WTC11 (cell line): Measurements from ENCODE around the gene WDR3. TPM values are rescaled to one million over a fixed set of nuclear protein-coding genes. Genes with fewer than 3 reads are reported as not detected.
A peak's percentile ranks its signal among the peaks of the same experiment; 100 is the strongest.

Experiments used
- ATAC-seq: fragments of 200-7000 bp; cut with Tn5 transposase; 2 replicates; pipeline ENCODE4 v1.10.0; 2021; ENCODE audit warnings: mild to moderate bottlenecking, moderate library complexity
- CTCF ChIA-PET: fragments of 300-600 bp; sonication (Branson Sonifier 250); formaldehyde crosslinking; loops from one replicate; lab custom pipeline; 2021; ENCODE audit warnings: antibody characterized with exemption; lab: Charles Lee
- POLR2A ChIA-PET: fragments of 350-600 bp; sonication (Branson Sonifier 250); formaldehyde crosslinking; loops from one replicate; lab custom pipeline; 2021; ENCODE audit warnings: antibody characterized with exemption; lab: Charles Lee
- DNase-seq: peaks from one replicate; pipeline ENCODE4 v3.0.0; 2021; ENCODE audit warnings: low spot score
- H3K27ac Mint-ChIP-seq: 2 replicates; pipeline ENCODE4 v1.8.0; 2021; ENCODE audit warnings: mixed read lengths
- H3K27me3 Mint-ChIP-seq: 2 replicates; pipeline ENCODE4 v1.8.0; 2021; ENCODE audit warnings: low read depth, mild to moderate bottlenecking, moderate library complexity, mixed read lengths
- H3K36me3 Mint-ChIP-seq: 2 replicates; pipeline ENCODE4 v1.8.0; 2021; ENCODE audit warnings: mixed read lengths
- H3K4me1 Mint-ChIP-seq: 2 replicates; pipeline ENCODE4 v1.8.0; 2022; ENCODE audit warnings: mixed read lengths
- H3K4me3 Mint-ChIP-seq: 2 replicates; pipeline ENCODE4 v1.8.0; 2021; ENCODE audit warnings: mild to moderate bottlenecking, moderate library complexity, mixed read lengths
- H3K9me3 Mint-ChIP-seq: 2 replicates; pipeline ENCODE4 v1.8.0; 2021; ENCODE audit warnings: mixed read lengths
- CREB1 ChIP-seq: sonication (generic); formaldehyde crosslinking; IDR thresholded peaks from 2 replicates; pipeline ENCODE4 v1.8.0; 2023; ENCODE audit warnings: mild to moderate bottlenecking, missing genetic modification reagents
- CTCF ChIP-seq: fragments of 200-600 bp; IDR thresholded peaks from 2 replicates; pipeline ENCODE4 v1.8.0; 2022; ENCODE audit warnings: antibody characterized with exemption
- E2F4 ChIP-seq: sonication (generic); formaldehyde crosslinking; IDR thresholded peaks from 2 replicates; pipeline ENCODE4 v1.8.1; 2022; ENCODE audit warnings: low read depth, mild to moderate bottlenecking, moderate library complexity, missing genetic modification reagents, borderline replicate concordance
- ELF4 ChIP-seq: sonication (generic); formaldehyde crosslinking; IDR thresholded peaks from 2 replicates; pipeline ENCODE4 v1.8.1; 2022; ENCODE audit warnings: low read depth, mild to moderate bottlenecking, moderate library complexity, missing genetic modification reagents
- EMX1 ChIP-seq: fragments of 250-450 bp; sonication (Bioruptor Pico); IDR thresholded peaks from 2 replicates; pipeline ENCODE4 v1.8.0; 2021; ENCODE audit warnings: mild to moderate bottlenecking
- ERG ChIP-seq: fragments of 250-450 bp; sonication (Bioruptor Pico); IDR thresholded peaks from 2 replicates; pipeline ENCODE4 v1.8.0; 2021; ENCODE audit warnings: mild to moderate bottlenecking
- ETV6 ChIP-seq: sonication (generic); formaldehyde crosslinking; IDR thresholded peaks from 2 replicates; pipeline ENCODE4 v1.8.1; 2022; ENCODE audit warnings: mild to moderate bottlenecking, missing genetic modification reagents
- MLX ChIP-seq: sonication (generic); formaldehyde crosslinking; IDR thresholded peaks from 2 replicates; pipeline ENCODE4 v1.8.1; 2023; ENCODE audit warnings: mild to moderate bottlenecking, missing genetic modification reagents, moderate library complexity
- NR2C2 ChIP-seq: sonication (generic); formaldehyde crosslinking; IDR thresholded peaks from 2 replicates; pipeline ENCODE4 v1.8.0; 2022; ENCODE audit warnings: mild to moderate bottlenecking, missing genetic modification reagents
- RELA ChIP-seq: sonication (generic); formaldehyde crosslinking; IDR thresholded peaks from 2 replicates; pipeline ENCODE4 v1.8.1; 2022; ENCODE audit warnings: missing genetic modification reagents, mild to moderate bottlenecking, borderline replicate concordance
- SP1 ChIP-seq: sonication (generic); formaldehyde crosslinking; conservative IDR thresholded peaks from 2 replicates; pipeline ENCODE4 v1.8.1; 2022; ENCODE audit warnings: missing genetic modification reagents
- USF1 ChIP-seq: sonication (generic); formaldehyde crosslinking; IDR thresholded peaks from 2 replicates; pipeline ENCODE4 v1.8.0; 2022; ENCODE audit warnings: mild to moderate bottlenecking, missing genetic modification reagents
- USF2 ChIP-seq: sonication (generic); formaldehyde crosslinking; IDR thresholded peaks from 2 replicates; pipeline ENCODE4 v1.8.1; 2023; ENCODE audit warnings: mild to moderate bottlenecking, missing genetic modification reagents, moderate library complexity
- ZBTB21 ChIP-seq: sonication (generic); formaldehyde crosslinking; IDR thresholded peaks from 2 replicates; pipeline ENCODE4 v1.8.1; 2023; ENCODE audit warnings: mild to moderate bottlenecking, missing genetic modification reagents, borderline replicate concordance
- ZNF138 ChIP-seq: sonication (generic); formaldehyde crosslinking; conservative IDR thresholded peaks from 2 replicates; pipeline ENCODE4 v1.8.1; 2022; ENCODE audit warnings: mild to moderate bottlenecking, moderate library complexity, missing genetic modification reagents
- ZNF232 ChIP-seq: sonication (generic); formaldehyde crosslinking; IDR thresholded peaks from 2 replicates; pipeline ENCODE4 v1.8.0; 2022; ENCODE audit warnings: mild to moderate bottlenecking, missing genetic modification reagents
- ZNF281 ChIP-seq: sonication (generic); formaldehyde crosslinking; IDR thresholded peaks from 2 replicates; pipeline ENCODE4 v1.8.0; 2023; ENCODE audit warnings: mild to moderate bottlenecking, missing genetic modification reagents
- ZNF317 ChIP-seq: sonication (generic); formaldehyde crosslinking; IDR thresholded peaks from 2 replicates; pipeline ENCODE4 v1.8.1; 2023; ENCODE audit warnings: low read depth, mild to moderate bottlenecking, moderate library complexity, missing genetic modification reagents, borderline replicate concordance
- ZNF425 ChIP-seq: fragments of 250-450 bp; sonication (Bioruptor Pico); conservative IDR thresholded peaks from 2 replicates; pipeline ENCODE4 v1.9.0; 2021; ENCODE audit warnings: mild to moderate bottlenecking
- ZSCAN18 ChIP-seq: fragments of 250-450 bp; sonication (Bioruptor Pico); IDR thresholded peaks from 2 replicates; pipeline ENCODE4 v2.1.2; 2022; ENCODE audit warnings: mild to moderate bottlenecking, moderate library complexity
- total RNA-seq: library from RNA; stranded (reverse); gene quantifications from 3 replicates; pipeline ENCODE4 v1.2.3, GENCODE V29; 2021

WDR3 gene
- total RNA-seq, 1 experiment from 2014 or later, result 50.0 TPM

GRCh38 chr1:117895482-117896114 is 33.9 kb upstream of the WDR3 start:
- CTCF ChIA-PET, result interaction anchor here (0.6 to 2.7 kb wide), 11 partner anchors 13 to 383 kb away, joined by 3 to 13 read pairs (median 4); partner anchors contain the start of genes GDAP2 and WDR3
- TF ChIP-seq CTCF (peak; percentile 57), EMX1 (CRISPR knock-in tag) (no peak)
- Mint-ChIP-seq H3K27me3 (no peaks in the 10 kb centered on the region), H3K27ac (no peak overlapping the region), H3K9me3 (no peaks in the 10 kb centered on the region), H3K36me3 (peaks cover 10% of the 10 kb centered on the region; the same call in 1 of the 2 replicates), H3K4me1 (no peaks in the 10 kb centered on the region), H3K4me3 (no peak overlapping the region)
- POLR2A ChIA-PET, result no interaction called here
- ATAC-seq (0 out of 2 replicates have a peak, but pooled peaks have one; percentile 16), DNase-seq (peak; percentile 48)

GRCh38 chr1:117897551-117897950 is 32.0 kb upstream of the WDR3 start:
- TF ChIP-seq ZNF138 (no peak), USF2 (CRISPR knock-in tag) (no peak), EMX1 (CRISPR knock-in tag) (no peak), SP1 (no peak), MLX (CRISPR knock-in tag) (no peak), NR2C2 (no peak), RELA (CRISPR knock-in tag) (no peak), ETV6 (CRISPR knock-in tag) (no peak), CREB1 (CRISPR knock-in tag) (no peak), ZNF281 (no peak), ZNF425 (CRISPR knock-in tag) (no peak), ZNF232 (CRISPR knock-in tag) (no peak), ZSCAN18 (CRISPR knock-in tag) (no peak), ZBTB21 (CRISPR knock-in tag) (no peak), ERG (CRISPR knock-in tag) (no peak), ELF4 (no peak), ZNF317 (CRISPR knock-in tag) (no peak), USF1 (CRISPR knock-in tag) (no peak), E2F4 (CRISPR knock-in tag) (no peak)
- TF ChIP-seq, all 79 proteins: peak for 0
- H3K4me1 Mint-ChIP-seq, result no peaks in the 10 kb centered on the region
- DNase-seq, result no peak
- H3K4me3 Mint-ChIP-seq, result no peak overlapping the region
- H3K27me3 Mint-ChIP-seq, result no peaks in the 10 kb centered on the region
- no peak overlapping the region for H3K27ac Mint-ChIP-seq
- peaks cover 20% of the 10 kb centered on the region; the same call in 1 of the 2 replicates for H3K36me3 Mint-ChIP-seq
- no peaks in the 10 kb centered on the region for H3K9me3 Mint-ChIP-seq
- no peak for ATAC-seq
- ChIA-PET CTCF (no interaction called here), POLR2A (no interaction called here)
